H1 (cell line): ENCODE results near the gene DLL4. TPM values are rescaled to one million over a fixed set of nuclear protein-coding genes. Genes with fewer than 3 reads are reported as not detected.
A peak's percentile ranks its signal among the peaks of the same experiment; 100 is the strongest.

Experiments
- CTCF ChIA-PET: fragments of 300-600 bp; sonication (Branson Sonifier 250); formaldehyde crosslinking; loops from one replicate; lab custom pipeline; 2021; ENCODE audit not compliant: partially characterized antibody; lab: Charles Lee
- POLR2A ChIA-PET: fragments of 300-600 bp; sonication (Branson Sonifier 250); formaldehyde crosslinking; loops from one replicate; lab custom pipeline; 2021; ENCODE audit warnings: inconsistent platforms; ENCODE audit not compliant: partially characterized antibody; lab: Charles Lee
- DNase-seq, 2 experiments: peaks; one replicate each; pipeline versions ENCODE4 v3.0.0 to v3.0.0-alpha.2; 2010 to 2022; ENCODE audit warnings: low spot score in 2 of 2, low read depth in 1 of 2, mixed read lengths in 1 of 2
- FAIRE-seq: peaks from 2 replicates; lab custom pipeline; 2011; peaks lifted over from hg19 to GRCh38; lab: Jason Lieb, UNC
- H2AFZ ChIP-seq: 2 replicates; pipeline ENCODE4 v1.8.1; 2012; ENCODE audit warnings: low read length, inconsistent platforms
- H2AK5ac ChIP-seq: 2 replicates; pipeline ENCODE4 v1.6.1; 2013; ENCODE audit warnings: low read depth, low read length
- H2BK120ac ChIP-seq: replicated peaks from 2 replicates; pipeline ENCODE3; 2013; ENCODE audit warnings: low read depth, low read length, inconsistent platforms
- H2BK12ac ChIP-seq: 2 replicates; pipeline ENCODE4 v1.6.1; 2013; ENCODE audit warnings: low read depth, low read length
- H2BK15ac ChIP-seq: 2 replicates; pipeline ENCODE4 v1.6.1; 2013; ENCODE audit warnings: low read length
- H2BK20ac ChIP-seq: 2 replicates; pipeline ENCODE4 v1.6.1; 2013; ENCODE audit warnings: low read length
- H2BK5ac ChIP-seq: 2 replicates; pipeline ENCODE4 v1.6.1; 2013; ENCODE audit warnings: low read depth, low read length
- H3K14ac ChIP-seq: 2 replicates; pipeline ENCODE4 v1.6.1; 2013; ENCODE audit warnings: inconsistent platforms; ENCODE audit not compliant: insufficient read length
- H3K18ac ChIP-seq: 2 replicates; pipeline ENCODE4 v1.6.1; 2013; ENCODE audit warnings: low read length; ENCODE audit errors: extremely low read depth
- H3K23ac ChIP-seq: 2 replicates; pipeline ENCODE4 v1.6.1; 2013; ENCODE audit warnings: inconsistent platforms; ENCODE audit not compliant: insufficient read length
- H3K23me2 ChIP-seq: 2 replicates; pipeline ENCODE4 v1.6.1; 2013; ENCODE audit warnings: low read depth, low read length
- H3K27ac ChIP-seq: 2 replicates; pipeline ENCODE4 v1.6.1; 2011; ENCODE audit warnings: low read depth, low read length, inconsistent platforms
- H3K27me3 ChIP-seq, 4 experiments: replicated peaks in 1 of 4; 1 replicate in 1 of 4; 2 replicates in 3 of 4; pipeline versions ENCODE4 v1.6.1 to v1.8.1; 2011 to 2013; ENCODE audit warnings: low read length in 3 of 4, mild to moderate bottlenecking in 3 of 4, inconsistent platforms in 2 of 4, mixed read lengths in 2 of 4, moderate library complexity in 1 of 4; ENCODE audit not compliant: control insufficient read depth in 3 of 4, insufficient read depth in 3 of 4; ENCODE audit errors: extremely low read depth in 1 of 4
- H3K36me3 ChIP-seq, 4 experiments: 2 replicates each; pipeline versions ENCODE4 v1.6.1 to v1.8.1; 2011 to 2013; ENCODE audit warnings: mild to moderate bottlenecking in 4 of 4, low read length in 3 of 4, moderate library complexity in 2 of 4, control low read depth in 1 of 4, inconsistent platforms in 1 of 4; ENCODE audit not compliant: insufficient read depth in 4 of 4, control insufficient read depth in 2 of 4
- H3K4ac ChIP-seq: replicated peaks from 2 replicates; pipeline ENCODE3; 2013; ENCODE audit warnings: low read length, low read depth, mixed read lengths, inconsistent platforms; ENCODE audit not compliant: insufficient read length
- H3K4me1 ChIP-seq, 4 experiments: replicated peaks in 1 of 4; 1 replicate in 1 of 4; 2 replicates in 3 of 4; pipeline versions ENCODE4 v1.6.1 to v1.8.1; 2011 to 2013; ENCODE audit warnings: low read length in 3 of 4, inconsistent platforms in 2 of 4, mixed read lengths in 1 of 4; ENCODE audit not compliant: insufficient read depth in 4 of 4, control insufficient read depth in 3 of 4
- H3K4me2 ChIP-seq, 2 experiments: 2 replicates each; pipeline versions ENCODE4 v1.6.1 to v1.8.1; 2011 to 2013; ENCODE audit warnings: low read depth in 2 of 2, low read length in 2 of 2, control low read depth in 1 of 2, inconsistent platforms in 1 of 2, mild to moderate bottlenecking in 1 of 2; ENCODE audit not compliant: insufficient read depth in 1 of 2
- H3K4me3 ChIP-seq, 4 experiments: fragments of 200-600, 300-600 bp in 1 of 4; sonication (generic), shearing (Covaris generic), sonication (Bioruptor Twin) in 1 of 4; 2 replicates each; pipeline versions ENCODE4 v1.5.1 to v1.8.1; 2011 to 2016; ENCODE audit warnings: low read length in 4 of 4, low read depth in 3 of 4, control low read depth in 2 of 4, inconsistent platforms in 2 of 4, mild to moderate bottlenecking in 2 of 4, mixed read lengths in 1 of 4, moderate library complexity in 1 of 4; ENCODE audit not compliant: insufficient read depth in 2 of 4; ENCODE audit errors: extremely low read depth in 1 of 4
- H3K56ac ChIP-seq: replicated peaks from 2 replicates; pipeline ENCODE3; 2013; ENCODE audit warnings: low read depth, mild to moderate bottlenecking, mixed read lengths, low read length, inconsistent platforms; ENCODE audit not compliant: insufficient read length
- H3K79me1 ChIP-seq: 2 replicates; pipeline ENCODE4 v1.6.1; 2013; ENCODE audit warnings: low read depth, low read length, control low read depth
- H3K79me2 ChIP-seq, 2 experiments: 2 replicates each; pipeline versions ENCODE4 v1.6.1 to v1.8.1; 2012 to 2013; ENCODE audit warnings: low read length in 2 of 2, mild to moderate bottlenecking in 2 of 2, inconsistent platforms in 1 of 2; ENCODE audit not compliant: insufficient read depth in 2 of 2, control insufficient read depth in 1 of 2
- H3K9ac ChIP-seq, 4 experiments: replicated peaks in 1 of 4; 1 replicate in 1 of 4; 2 replicates in 3 of 4; pipeline versions ENCODE4 v1.6.1 to v1.8.1; 2011 to 2013; ENCODE audit warnings: low read depth in 3 of 4, low read length in 3 of 4, control low read depth in 2 of 4, mild to moderate bottlenecking in 2 of 4, moderate library complexity in 2 of 4, inconsistent platforms in 1 of 4; ENCODE audit errors: extremely low read depth in 1 of 4
- H3K9me3 ChIP-seq, 2 experiments: 2 replicates each; pipeline versions ENCODE4 v1.6.1 to v1.8.1; 2012 to 2013; ENCODE audit warnings: mild to moderate bottlenecking in 2 of 2, moderate library complexity in 2 of 2, control low read depth in 1 of 2, inconsistent platforms in 1 of 2, low read depth in 1 of 2, low read length in 1 of 2, mixed read lengths in 1 of 2; ENCODE audit not compliant: insufficient read depth in 2 of 2
- H4K20me1 ChIP-seq, 2 experiments: replicated peaks in 1 of 2; 2 replicates each; pipeline versions ENCODE3 to v1.8.1; 2011 to 2013; ENCODE audit warnings: inconsistent platforms in 2 of 2, low read length in 2 of 2, mild to moderate bottlenecking in 1 of 2; ENCODE audit not compliant: insufficient read depth in 2 of 2, control insufficient read depth in 1 of 2
- H4K5ac ChIP-seq: 2 replicates; pipeline ENCODE4 v1.6.1; 2013; ENCODE audit warnings: low read length, low read depth, mixed read lengths, inconsistent platforms; ENCODE audit not compliant: insufficient read length
- H4K8ac ChIP-seq: 2 replicates; pipeline ENCODE4 v1.8.0; 2013; ENCODE audit warnings: mild to moderate bottlenecking, moderate library complexity, low read length, inconsistent platforms; ENCODE audit not compliant: insufficient read depth; ENCODE audit errors: extremely low read depth
- H4K91ac ChIP-seq: replicated peaks from 2 replicates; pipeline ENCODE3; 2013; ENCODE audit warnings: low read length, mixed read lengths, inconsistent platforms; ENCODE audit not compliant: insufficient read length
- BCL11A ChIP-seq, 2 experiments: IDR thresholded peaks; one replicate each; pipeline ENCODE4 v1.6.1; 2011; ENCODE audit warnings: low read depth in 2 of 2, low read length in 2 of 2, mild to moderate bottlenecking in 2 of 2
- CREB1 ChIP-seq: IDR thresholded peaks from 2 replicates; pipeline ENCODE4 v1.6.1; 2012; ENCODE audit warnings: inconsistent platforms
- FOSL1 ChIP-seq: IDR thresholded peaks from 2 replicates; pipeline ENCODE4 v1.6.1; 2011; ENCODE audit warnings: mild to moderate bottlenecking, low read depth, low read length, moderate library complexity; ENCODE audit not compliant: insufficient read depth
- HDAC6 ChIP-seq: IDR thresholded peaks from one replicate; pipeline ENCODE4 v1.7.1; 2012; ENCODE audit warnings: low read depth, mild to moderate bottlenecking, inconsistent platforms, low read length, moderate library complexity
- JUN ChIP-seq: IDR thresholded peaks from 2 replicates; pipeline ENCODE4 v1.6.1; 2011; ENCODE audit warnings: low read depth, mild to moderate bottlenecking, improper control_type of control experiment, low read length
- JUND ChIP-seq: IDR thresholded peaks from 2 replicates; pipeline ENCODE4 v1.6.1; 2011; ENCODE audit warnings: mild to moderate bottlenecking, improper control_type of control experiment, low read length
- KDM1A ChIP-seq: fragments of 200-600, 300-600 bp; sonication (generic); IDR thresholded peaks from 2 replicates; pipeline ENCODE4 v1.7.1; 2016; ENCODE audit warnings: mild to moderate bottlenecking, low read length, borderline replicate concordance
- NANOG ChIP-seq: IDR thresholded peaks from 2 replicates; pipeline ENCODE4 v1.6.1; 2011; ENCODE audit warnings: low read length, low read depth, mild to moderate bottlenecking, inconsistent platforms; ENCODE audit not compliant: insufficient read depth, poor library complexity, severe bottlenecking
- PHF8 ChIP-seq: fragments of 200-600 bp; sonication (generic); conservative IDR thresholded peaks from 2 replicates; pipeline ENCODE4 v1.7.1; 2012; ENCODE audit warnings: low read depth, mild to moderate bottlenecking, inconsistent platforms, low read length, moderate library complexity
- RAD21 ChIP-seq, 2 experiments: IDR thresholded peaks in 1 of 2; conservative IDR thresholded peaks in 1 of 2; 2 replicates each; pipeline ENCODE4 v1.6.1; 2011; ENCODE audit warnings: low read depth in 2 of 2, low read length in 2 of 2, improper control_type of control experiment in 1 of 2, inconsistent platforms in 1 of 2, mild to moderate bottlenecking in 1 of 2, moderate library complexity in 1 of 2
- SP2 ChIP-seq: IDR thresholded peaks from 2 replicates; pipeline ENCODE4 v1.6.1; 2012; ENCODE audit warnings: mild to moderate bottlenecking, low read length, inconsistent platforms
- SP4 ChIP-seq: IDR thresholded peaks from 2 replicates; pipeline ENCODE4 v1.6.1; 2012; ENCODE audit warnings: low read length, inconsistent platforms
- YY1 ChIP-seq: IDR thresholded peaks from 2 replicates; pipeline ENCODE4 v1.6.1; 2011; ENCODE audit warnings: low read depth, mild to moderate bottlenecking, low read length
- ZNF274 ChIP-seq: IDR thresholded peaks from 2 replicates; pipeline ENCODE4 v1.7.0; 2012; ENCODE audit warnings: low read length, borderline replicate concordance; ENCODE audit errors: extremely low read depth
- WGBS, 2 experiments: shearing (Covaris generic) in 1 of 2; methylation state at CpG; one replicate each; pipeline versions ENCODE4 v1.1.6 to v1.1.7; 2013 to 2015; ENCODE audit warnings: low lambda C conversion rate in 2 of 2, mixed read lengths in 2 of 2, inconsistent platforms in 1 of 2, low coverage in 1 of 2, missing lambda C conversion rate in 1 of 2; ENCODE audit not compliant: insufficient replicate concordance in 2 of 2, insufficient coverage in 1 of 2, insufficient read length in 1 of 2; ENCODE audit errors: extremely low coverage in 1 of 2, missing lambda C conversion rate in 1 of 2; 5-methylcytosine and 5-hydroxymethylcytosine counted together
- polyA plus RNA-seq, 7 experiments: library from polyadenylated mRNA; depleted of rRNA in 3 of 7; stranded (reverse) in 5 of 7; unstranded in 2 of 7; fragments of >200 nt in 5 of 7; fragments of 200-250 nt in 2 of 7; gene quantifications; 1 replicate in 5 of 7; 2 replicates in 1 of 7; 4 replicates in 1 of 7; pipeline versions ENCODE4 v1.2.1 to v1.2.3, GENCODE V29; 2011 to 2013; ENCODE audit warnings: missing spikeins in 2 of 7, mixed read lengths in 2 of 7
- total RNA-seq: library from RNA; stranded (reverse); fragmentation: NEBNext Ultra II Directional; extraction: Animal tissue kit (Norgen Biotek cat#: 25700); gene quantifications from 2 replicates; pipeline ENCODE4 v1.2.1, GENCODE V29; 2021

The DLL4 gene
- total and polyA plus RNA-seq, 2 of the 8 experiments (the other 6 are each of a cell fraction or from before 2014, with no cell fraction given), result 0.23 to 0.60 TPM

- Histone ChIP-seq H2BK12ac (no peak overlapping the region), H3K27ac (no peak overlapping the region), H2AFZ (no peak overlapping the region), H3K36me3 (peaks cover 20 to 53% (median 42%) of the 10 kb centered on the region in 4 experiments), H3K79me1 (no peaks in the 10 kb centered on the region; the same call in 1 of the 2 replicates), H4K5ac (no peak overlapping the region), H3K14ac (no peak overlapping the region), H2BK120ac (no peak overlapping the region), H3K4me1 (no peaks in the 10 kb centered on the region), H3K23ac (no peak overlapping the region), H2BK5ac (no peak overlapping the region), H3K9ac (0 out of 7 replicates have a peak overlapping the region, but pooled peaks of 1 of the 4 experiments have one; percentile 32), H3K18ac (no peak overlapping the region), H3K4me3 (no peak overlapping the region), H4K8ac (no peak overlapping the region), H4K91ac (no peak overlapping the region), H3K4me2 (no peak overlapping the region), H3K27me3 (no peaks in the 10 kb centered on the region), H2BK15ac (no peak overlapping the region), H4K20me1 (peaks cover 2 to 3% of the 10 kb centered on the region in 2 experiments), H3K9me3 (no peaks in the 10 kb centered on the region), H2BK20ac (no peak overlapping the region), H3K79me2 (no peaks in the 10 kb centered on the region), H2AK5ac (no peak overlapping the region), H3K4ac (no peak overlapping the region), H3K56ac (no peak overlapping the region), H3K23me2 (no peaks in the 10 kb centered on the region)
- 88% methylated on average over 2 of the region's 2 CpGs; no CpG with 5 or more reads in 1 of the 2 experiments for WGBS, 2 experiments
- DNase-seq, result no peak
- CTCF ChIA-PET, result interaction anchor here (0.8 to 4.4 kb wide), 6 partner anchors 19 to 75 kb away, joined by 3 to 24 read pairs (median 4); no protein-coding TSS in a partner anchor
- FAIRE-seq, result no peak
- POLR2A ChIA-PET, result interaction anchor here (0.9 to 1.6 kb wide), 3 partner anchors 19 to 29 kb away, joined by 4 to 6 read pairs (median 4); partner anchors contain the start of gene CHAC1
- TF ChIP-seq CREB1 (no peak), KDM1A (no peak), NANOG (no peak), ZNF274 (no peak), RAD21 (IDR thresholded peaks at IDR 0.05 in 1 of 2, conservative IDR thresholded peaks at IDR 0.05 in 1 of 2; ENCODE audit: low read depth in 2 of 2, low read length in 2 of 2) (no peak), SP2 (no peak), FOSL1 (no peak), PHF8 (no peak), SP4 (no peak), BCL11A (IDR thresholded peaks at IDR 0.05; ENCODE audit: low read depth in 2 of 2, low read length in 2 of 2) (no peak), JUN (no peak), HDAC6 (no peak), JUND (no peak), YY1 (no peak)
Measured at GRCh38 chr15:40978141-40978540, 49.0 kb downstream of the DLL4 start.
